ENCODE data around the gene EIF4G2. TPM values are rescaled to one million over a fixed set of nuclear protein-coding genes. Genes with fewer than 3 reads are reported as not detected.
A peak's percentile ranks its signal among the peaks of the same experiment; 100 is the strongest.

Gene EIF4G2
- polyA plus RNA-seq, 4 donors: 208 to 449 (median 245) TPM

GRCh38 chr11:10793470-10794255 is 15.1 kb downstream of the EIF4G2 start:
- FAIRE-seq (no peak), DNase-seq (no peak)
- H3K27ac ChIP-seq (ENCODE audit: low read depth in 1 of 3, low read length in 2 of 3): no peak overlapping the region
- WGBS, 3 donors: 50 to 66% (median 56%) methylated on average over 11 of the region's 11 CpGs
- peaks cover 11 to 15% (median 12%) of the 10 kb centered on the region in 3 donors for H3K36me3 ChIP-seq (ENCODE audit: control insufficient read depth in 3 of 3, insufficient read depth in 2 of 3, low read depth in 1 of 3, low read length in 3 of 3)
- no peak overlapping the region for H3K4me3 ChIP-seq (ENCODE audit: low read depth in 1 of 3, low read length in 3 of 3)
- H3K4me1 ChIP-seq (ENCODE audit: control insufficient read depth in 3 of 3, insufficient read depth in 2 of 3, low read depth in 1 of 3, low read length in 2 of 3): no peaks in the 10 kb centered on the region
- H3K27me3 ChIP-seq (ENCODE audit: control insufficient read depth in 3 of 3, insufficient read depth in 3 of 3, low read length in 3 of 3): peaks cover 0 to 3% (median 0%) of the 10 kb centered on the region in 3 donors
- no peaks in the 10 kb centered on the region for H3K9me3 ChIP-seq (ENCODE audit: control insufficient read depth in 2 of 2, insufficient read depth in 1 of 2, low read depth in 1 of 2, low read length in 1 of 2)

DNA sequence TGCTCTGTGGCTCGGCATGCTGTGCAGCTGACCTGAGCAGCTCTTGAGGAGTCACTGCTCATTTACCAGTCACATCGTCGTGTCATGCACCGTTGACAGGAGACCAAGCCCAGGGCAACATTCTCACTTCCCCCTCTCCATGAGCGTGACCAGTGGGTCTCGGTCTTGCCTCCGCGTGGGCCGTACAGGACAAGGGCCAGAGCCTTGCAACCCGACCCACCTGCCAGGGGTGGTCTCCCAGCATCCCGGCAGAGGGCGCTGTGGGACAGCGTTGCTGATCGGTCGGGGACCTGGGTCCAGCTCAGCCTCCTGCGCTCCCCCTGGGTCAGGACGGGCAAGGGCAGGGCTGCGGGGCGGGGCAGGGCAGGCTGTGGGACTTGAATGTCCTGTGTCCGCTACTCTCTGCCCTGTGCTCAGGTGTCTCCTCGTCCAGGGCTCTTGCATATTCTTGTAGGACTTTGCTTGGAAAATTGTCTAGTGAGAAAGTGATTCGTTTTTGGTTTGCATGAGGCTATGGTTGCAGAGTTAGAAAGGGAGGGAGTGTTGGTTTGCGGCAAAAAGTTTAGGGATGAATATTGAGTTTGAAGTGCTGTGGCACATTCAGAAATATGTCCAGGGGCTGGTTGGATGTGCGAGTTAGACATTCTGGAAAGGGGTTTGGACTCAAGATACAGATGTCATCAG is 16.2 kb downstream of the EIF4G2 start:
- no peaks in the 10 kb centered on the region for H3K4me1 ChIP-seq (ENCODE audit: control insufficient read depth in 3 of 3, insufficient read depth in 2 of 3, low read depth in 1 of 3, low read length in 2 of 3)
- H3K27me3 ChIP-seq (ENCODE audit: control insufficient read depth in 3 of 3, insufficient read depth in 3 of 3, low read length in 3 of 3): peaks cover 0 to 3% (median 0%) of the 10 kb centered on the region in 3 donors
- H3K9me3 ChIP-seq (ENCODE audit: control insufficient read depth in 2 of 2, insufficient read depth in 1 of 2, low read depth in 1 of 2, low read length in 1 of 2): no peaks in the 10 kb centered on the region
- H3K36me3 ChIP-seq (ENCODE audit: control insufficient read depth in 3 of 3, insufficient read depth in 2 of 3, low read depth in 1 of 3, low read length in 3 of 3): peaks cover 7 to 8% (median 8%) of the 10 kb centered on the region in 3 donors
- H3K4me3 ChIP-seq (ENCODE audit: low read depth in 1 of 3, low read length in 3 of 3): no peak overlapping the region
- WGBS, 3 donors: 6 to 10% (median 7%) methylated on average over 24 of the region's 24 CpGs
- no peak overlapping the region for H3K27ac ChIP-seq (ENCODE audit: low read depth in 1 of 3, low read length in 2 of 3)
- no peak for FAIRE-seq
- DNase-seq: peak; percentile 83 to 88

GRCh38 chr11:10786451-10786850 is 22.3 kb downstream of the EIF4G2 start:
- DNase-seq (no peak), FAIRE-seq (no peak)
- no peaks in the 10 kb centered on the region for H3K36me3 ChIP-seq (ENCODE audit: control insufficient read depth in 3 of 3, insufficient read depth in 2 of 3, low read depth in 1 of 3, low read length in 3 of 3)
- no peak overlapping the region for H3K27ac ChIP-seq (ENCODE audit: low read depth in 1 of 3, low read length in 2 of 3)
- H3K27me3 ChIP-seq (ENCODE audit: control insufficient read depth in 3 of 3, insufficient read depth in 3 of 3, low read length in 3 of 3): no peaks in the 10 kb centered on the region
- WGBS, 3 donors: 92% methylated on average over 5 of the region's 5 CpGs
- no peaks in the 10 kb centered on the region for H3K9me3 ChIP-seq (ENCODE audit: control insufficient read depth in 2 of 2, insufficient read depth in 1 of 2, low read depth in 1 of 2, low read length in 1 of 2)
- no peaks in the 10 kb centered on the region for H3K4me1 ChIP-seq (ENCODE audit: control insufficient read depth in 3 of 3, insufficient read depth in 2 of 3, low read depth in 1 of 3, low read length in 2 of 3)
- no peak overlapping the region for H3K4me3 ChIP-seq (ENCODE audit: low read depth in 1 of 3, low read length in 3 of 3)

DNA sequence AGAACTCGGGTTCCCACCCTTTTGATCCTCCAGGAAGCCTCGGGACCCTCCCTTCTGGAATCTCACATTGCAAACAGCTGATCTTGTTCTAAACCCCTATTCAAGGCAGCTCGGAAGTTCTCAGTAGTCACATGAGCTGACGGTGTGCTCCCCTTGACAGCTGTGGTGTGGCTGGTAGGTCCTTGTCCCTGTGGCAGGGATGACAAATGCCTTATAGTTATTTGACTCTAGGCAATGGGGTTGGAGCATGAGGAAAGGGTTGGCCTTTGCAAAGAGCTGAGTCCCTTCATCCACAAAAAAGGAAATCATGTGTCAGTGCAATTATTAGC is 23.6 kb downstream of the EIF4G2 start:
- no peak overlapping the region for H3K4me3 ChIP-seq (ENCODE audit: low read depth in 1 of 3, low read length in 3 of 3)
- peaks cover 0 to 3% (median under 1%) of the 10 kb centered on the region in 3 donors for H3K36me3 ChIP-seq (ENCODE audit: control insufficient read depth in 3 of 3, insufficient read depth in 2 of 3, low read depth in 1 of 3, low read length in 3 of 3)
- no peaks in the 10 kb centered on the region for H3K9me3 ChIP-seq (ENCODE audit: control insufficient read depth in 2 of 2, insufficient read depth in 1 of 2, low read depth in 1 of 2, low read length in 1 of 2)
- no peaks in the 10 kb centered on the region for H3K4me1 ChIP-seq (ENCODE audit: control insufficient read depth in 3 of 3, insufficient read depth in 2 of 3, low read depth in 1 of 3, low read length in 2 of 3)
- 74 to 85% (median 77%) methylated on average over 4 of the region's 4 CpGs for WGBS, 3 donors
- DNase-seq (no peak), FAIRE-seq (no peak)
- no peak overlapping the region for H3K27ac ChIP-seq (ENCODE audit: low read depth in 1 of 3, low read length in 2 of 3)
- H3K27me3 ChIP-seq (ENCODE audit: control insufficient read depth in 3 of 3, insufficient read depth in 3 of 3, low read length in 3 of 3): no peaks in the 10 kb centered on the region

GRCh38 chr11:10784232-10785145 is 24.2 kb downstream of the EIF4G2 start:
- DNase-seq (no peak), FAIRE-seq (no peak)
- no peak overlapping the region for H3K4me3 ChIP-seq (ENCODE audit: low read depth in 1 of 3, low read length in 3 of 3)
- H3K36me3 ChIP-seq (ENCODE audit: control insufficient read depth in 3 of 3, insufficient read depth in 2 of 3, low read depth in 1 of 3, low read length in 3 of 3): peaks cover 0 to 5% (median 3%) of the 10 kb centered on the region in 3 donors
- H3K4me1 ChIP-seq (ENCODE audit: control insufficient read depth in 3 of 3, insufficient read depth in 2 of 3, low read depth in 1 of 3, low read length in 2 of 3): no peaks in the 10 kb centered on the region
- no peak overlapping the region for H3K27ac ChIP-seq (ENCODE audit: low read depth in 1 of 3, low read length in 2 of 3)
- no peaks in the 10 kb centered on the region for H3K9me3 ChIP-seq (ENCODE audit: control insufficient read depth in 2 of 2, insufficient read depth in 1 of 2, low read depth in 1 of 2, low read length in 1 of 2)
- H3K27me3 ChIP-seq (ENCODE audit: control insufficient read depth in 3 of 3, insufficient read depth in 3 of 3, low read length in 3 of 3): no peaks in the 10 kb centered on the region
- WGBS, 3 donors: 67 to 73% (median 72%) methylated on average over 10 of the region's 10 CpGs

DNA sequence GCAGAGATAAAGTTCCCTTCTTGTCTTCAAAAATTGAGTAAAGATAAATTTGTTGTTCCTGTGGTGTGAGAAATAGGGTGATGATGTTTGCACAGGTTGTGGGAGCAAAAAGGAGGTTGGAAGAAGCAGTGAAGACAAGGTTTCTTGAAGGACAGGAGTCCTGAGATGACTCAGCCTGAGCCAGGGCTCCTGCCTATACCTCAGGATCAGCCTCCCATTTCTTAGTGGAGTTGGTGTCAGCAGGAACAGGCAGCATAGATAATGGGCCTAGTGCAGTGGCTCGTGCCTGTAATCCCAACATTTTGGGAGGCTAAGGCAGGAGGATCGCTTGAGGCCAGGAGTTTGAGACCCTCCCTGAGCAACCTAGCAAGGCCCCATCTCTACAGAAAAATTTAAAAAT is 28.7 kb downstream of the EIF4G2 start:
- DNase-seq (no peak), FAIRE-seq (no peak)
- Histone ChIP-seq H3K4me1 (ENCODE audit: control insufficient read depth in 3 of 3, insufficient read depth in 2 of 3, low read depth in 1 of 3, low read length in 2 of 3) (no peaks in the 10 kb centered on the region), H3K36me3 (ENCODE audit: control insufficient read depth in 3 of 3, insufficient read depth in 2 of 3, low read depth in 1 of 3, low read length in 3 of 3) (peaks cover 14 to 23% (median 18%) of the 10 kb centered on the region in 3 donors), H3K9me3 (ENCODE audit: control insufficient read depth in 2 of 2, insufficient read depth in 1 of 2, low read depth in 1 of 2, low read length in 1 of 2) (no peaks in the 10 kb centered on the region), H3K27ac (ENCODE audit: low read depth in 1 of 3, low read length in 2 of 3) (no peak overlapping the region), H3K27me3 (ENCODE audit: control insufficient read depth in 3 of 3, insufficient read depth in 3 of 3, low read length in 3 of 3) (no peaks in the 10 kb centered on the region), H3K4me3 (ENCODE audit: low read depth in 1 of 3, low read length in 3 of 3) (no peak overlapping the region)
- 92 to 98% (median 97%) methylated on average over 2 of the region's 2 CpGs for WGBS, 3 donors

GRCh38 chr11:10779086-10779485 is 29.6 kb downstream of the EIF4G2 start:
- no peak for FAIRE-seq
- 56 to 57% (median 56%) methylated on average over 1 of the region's 1 CpG for WGBS, 3 donors

More at GRCh38 chr11:10779086-10779485, 29.6 kb downstream of the EIF4G2 start:
- no peak for DNase-seq
- no peak overlapping the region for H3K4me3 ChIP-seq (ENCODE audit: low read depth in 1 of 3, low read length in 3 of 3)
- H3K36me3 ChIP-seq (ENCODE audit: control insufficient read depth in 3 of 3, insufficient read depth in 2 of 3, low read depth in 1 of 3, low read length in 3 of 3): peaks cover 17 to 23% (median 23%) of the 10 kb centered on the region in 3 donors
- H3K27ac ChIP-seq (ENCODE audit: low read depth in 1 of 3, low read length in 2 of 3): no peak overlapping the region
- H3K27me3 ChIP-seq (ENCODE audit: control insufficient read depth in 3 of 3, insufficient read depth in 3 of 3, low read length in 3 of 3): no peaks in the 10 kb centered on the region
- H3K4me1 ChIP-seq (ENCODE audit: control insufficient read depth in 3 of 3, insufficient read depth in 2 of 3, low read depth in 1 of 3, low read length in 2 of 3): no peaks in the 10 kb centered on the region
- H3K9me3 ChIP-seq (ENCODE audit: control insufficient read depth in 2 of 2, insufficient read depth in 1 of 2, low read depth in 1 of 2, low read length in 1 of 2): no peaks in the 10 kb centered on the region

All from small intestine (tissue), 7 donors.